ENCODE measurements around the gene WDR64.

Gene WDR64

GRCh38 chr1:241844593-241844992, 192.5 kb downstream of the WDR64 start:
- Mint-ChIP-seq H3K9me3 (no peaks in the 10 kb centered on the region), H3K4me3 (no peak overlapping the region), H3K27me3 (no peaks in the 10 kb centered on the region), H3K4me1 (ENCODE audit: low read depth) (peaks cover 19% of the 10 kb centered on the region), H3K36me3 (ENCODE audit: low read depth) (peaks cover 13% of the 10 kb centered on the region), H3K27ac (no peak overlapping the region)

GRCh38 chr1:241846375-241846774, 194.3 kb downstream of the WDR64 start:
- Mint-ChIP-seq H3K27ac (no peak overlapping the region), H3K36me3 (ENCODE audit: low read depth) (peaks cover 27% of the 10 kb centered on the region), H3K27me3 (no peaks in the 10 kb centered on the region), H3K4me3 (no peak overlapping the region), H3K4me1 (ENCODE audit: low read depth) (peaks cover 22% of the 10 kb centered on the region), H3K9me3 (no peaks in the 10 kb centered on the region)

- Mint-ChIP-seq H3K4me1 (ENCODE audit: low read depth) (peaks cover 22% of the 10 kb centered on the region), H3K27me3 (no peaks in the 10 kb centered on the region), H3K4me3 (peak overlapping the region; percentile 90), H3K9me3 (no peaks in the 10 kb centered on the region), H3K27ac (peak overlapping the region; percentile 94), H3K36me3 (ENCODE audit: low read depth) (peaks cover 33% of the 10 kb centered on the region)
Observed at GRCh38 chr1:241846862-241847539, 194.9 kb downstream of the WDR64 start.

GRCh38 chr1:241847540-241847795, 195.4 kb downstream of the WDR64 start:
- H3K4me3 Mint-ChIP-seq, result peak overlapping the region; percentile 90
- H3K4me1 Mint-ChIP-seq (ENCODE audit: low read depth), result peaks cover 22% of the 10 kb centered on the region
- peak overlapping the region; percentile 94 for H3K27ac Mint-ChIP-seq
- no peaks in the 10 kb centered on the region for H3K27me3 Mint-ChIP-seq
- peaks cover 37% of the 10 kb centered on the region for H3K36me3 Mint-ChIP-seq (ENCODE audit: low read depth)
- H3K9me3 Mint-ChIP-seq, result no peaks in the 10 kb centered on the region

GRCh38 chr1:241847796-241848685, 196.0 kb downstream of the WDR64 start, which contains the start of gene EXO1:
EXO1 (plus strand) TSS chr1:241848204; CDS start chr1:241850426, 2,222 bp downstream.
- H3K36me3 Mint-ChIP-seq (ENCODE audit: low read depth), result peaks cover 39% of the 10 kb centered on the region
- H3K27me3 Mint-ChIP-seq, result no peaks in the 10 kb centered on the region
- H3K4me3 Mint-ChIP-seq, result peak within 1 kb of the TSS; percentile 90
- peak within 1 kb of the TSS; percentile 94 for H3K27ac Mint-ChIP-seq
- peaks cover 22% of the 10 kb centered on the region for H3K4me1 Mint-ChIP-seq (ENCODE audit: low read depth)
- no peaks in the 10 kb centered on the region for H3K9me3 Mint-ChIP-seq

GRCh38 chr1:241848686-241849344, 196.7 kb downstream of the WDR64 start:
- peak overlapping the region; percentile 90 for H3K4me3 Mint-ChIP-seq
- peaks cover 22% of the 10 kb centered on the region for H3K4me1 Mint-ChIP-seq (ENCODE audit: low read depth)
- H3K36me3 Mint-ChIP-seq (ENCODE audit: low read depth), result peaks cover 47% of the 10 kb centered on the region
- no peaks in the 10 kb centered on the region for H3K9me3 Mint-ChIP-seq
- peak overlapping the region; percentile 94 for H3K27ac Mint-ChIP-seq
- no peaks in the 10 kb centered on the region for H3K27me3 Mint-ChIP-seq

GRCh38 chr1:241849345-241849695, 197.2 kb downstream of the WDR64 start:
- Mint-ChIP-seq H3K4me3 (peak overlapping the region; percentile 90), H3K27ac (peak overlapping the region; percentile 94), H3K9me3 (no peaks in the 10 kb centered on the region), H3K4me1 (ENCODE audit: low read depth) (peaks cover 22% of the 10 kb centered on the region), H3K27me3 (no peaks in the 10 kb centered on the region), H3K36me3 (ENCODE audit: low read depth) (peaks cover 52% of the 10 kb centered on the region)

Data from stimulated activated naive CD8-positive, alpha-beta T cell treated with anti-CD3 and anti-CD28 coated beads, Interleukin-15, Interleukin-2, amounts not matched to agents 100 ng/mL and 50 ng/mL, for 24 hours (primary cell).